GM21576 (cell line): Measurements from ENCODE around the gene SAPCD2.

ENCODE experiments used
- ATAC-seq: cut with Tn5 transposase; IDR thresholded peaks from one replicate; pipeline ENCODE4 v1.9.1; 2021; ENCODE audit warnings: mild to moderate bottlenecking, moderate library complexity; ENCODE audit not compliant: unreplicated experiment

SAPCD2 gene

GRCh38 chr9:137019891-137020683, 50.3 kb downstream of the SAPCD2 start:
- no peak for ATAC-seq

GRCh38 chr9:137018761-137019559, 51.4 kb downstream of the SAPCD2 start:
- ATAC-seq = no peak

- ATAC-seq = no peak
Observed at GRCh38 chr9:137017791-137018497, 52.4 kb downstream of the SAPCD2 start.

- no peak for ATAC-seq
Observed at GRCh38 chr9:137017071-137017470, 53.3 kb downstream of the SAPCD2 start.

- no peak for ATAC-seq
Observed at GRCh38 chr9:137016436-137016835, 53.9 kb downstream of the SAPCD2 start.

GRCh38 chr9:137015976-137016375, 54.4 kb downstream of the SAPCD2 start:
- no peak for ATAC-seq

- ATAC-seq = no peak
Observed at GRCh38 chr9:137015540-137015930, 54.8 kb downstream of the SAPCD2 start.

GRCh38 chr9:137014776-137015539, 55.4 kb downstream of the SAPCD2 start:
- no peak for ATAC-seq

GRCh38 chr9:137014166-137014565, 56.2 kb downstream of the SAPCD2 start:
- no peak for ATAC-seq

- ATAC-seq = no peak
Observed at GRCh38 chr9:137013571-137013940, 56.8 kb downstream of the SAPCD2 start.

GRCh38 chr9:137012694-137013570, 57.4 kb downstream of the SAPCD2 start:
- no peak for ATAC-seq
